PFSK-1 (cell line): ENCODE measurements around the gene C16orf54.

ENCODE experiments used
- POLR2AphosphoS5 ChIP-seq: IDR thresholded peaks from 2 replicates; pipeline ENCODE4 v1.6.1; 2012; ENCODE audit warnings: low read depth, mild to moderate bottlenecking, control low read depth, low read length, moderate library complexity
- REST ChIP-seq, 2 experiments: IDR thresholded peaks; 2 replicates each; pipeline versions ENCODE4 v1.6.1 to v1.8.0; 2011 to 2012; ENCODE audit warnings: low read depth in 2 of 2, low read length in 2 of 2, control low read depth in 1 of 2, inconsistent platforms in 1 of 2, mild to moderate bottlenecking in 1 of 2, moderate library complexity in 1 of 2; ENCODE audit not compliant: insufficient read depth in 1 of 2

GRCh38 chr16:29745853-29746345 lies at the start of gene C16orf54:
- TF ChIP-seq REST (IDR thresholded peaks at IDR 0.05; ENCODE audit: insufficient read depth in 1 of 2, low read depth in 2 of 2, low read length in 2 of 2), result no peak
- TF ChIP-seq POLR2AphosphoS5, result no peak
